HG03439 (cell line): ENCODE measurements around the gene FLRT1.
"Not testable (repeated sequence)": the region's sequence is repeated elsewhere in the genome, so short reads cannot be mapped to it uniquely, and the experiment has no call there.

Experiments used
- ATAC-seq: cut with Tn5 transposase; IDR thresholded peaks from one replicate; pipeline ENCODE4 v1.9.1; 2021; ENCODE audit warnings: mild to moderate bottlenecking, moderate library complexity; ENCODE audit not compliant: unreplicated experiment

Gene FLRT1

GRCh38 chr11:64044730-64045393 lies 9.1 kb downstream of the FLRT1 start:
- no peak for ATAC-seq

- ATAC-seq, result no peak
These were observed 10.0 kb downstream of the FLRT1 start for GRCh38 chr11:64045700-64046099.

DNA sequence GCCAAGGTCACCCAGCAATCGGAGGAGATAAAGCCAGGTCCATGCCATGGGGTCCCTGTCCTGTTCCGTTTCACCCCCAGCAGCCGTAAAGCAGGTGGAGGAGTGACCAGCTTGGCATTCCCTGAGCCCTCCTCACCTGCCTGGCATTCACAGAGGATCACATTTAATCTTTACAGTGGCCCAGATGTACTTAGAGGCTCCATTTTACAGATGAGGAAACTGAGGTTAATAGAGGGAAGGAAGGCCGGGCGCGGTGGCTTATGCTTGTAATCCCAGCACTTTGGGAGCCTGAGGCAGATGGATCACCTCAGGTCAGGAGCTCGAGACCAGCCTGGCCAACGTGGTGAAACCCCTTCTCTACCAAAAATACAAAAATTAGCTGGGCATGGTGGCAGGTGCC lies 11.6 kb downstream of the FLRT1 start:
- ATAC-seq, result not testable (repeated sequence)

- no peak for ATAC-seq
These were observed 12.5 kb downstream of the FLRT1 start for GRCh38 chr11:64048042-64048854.

DNA sequence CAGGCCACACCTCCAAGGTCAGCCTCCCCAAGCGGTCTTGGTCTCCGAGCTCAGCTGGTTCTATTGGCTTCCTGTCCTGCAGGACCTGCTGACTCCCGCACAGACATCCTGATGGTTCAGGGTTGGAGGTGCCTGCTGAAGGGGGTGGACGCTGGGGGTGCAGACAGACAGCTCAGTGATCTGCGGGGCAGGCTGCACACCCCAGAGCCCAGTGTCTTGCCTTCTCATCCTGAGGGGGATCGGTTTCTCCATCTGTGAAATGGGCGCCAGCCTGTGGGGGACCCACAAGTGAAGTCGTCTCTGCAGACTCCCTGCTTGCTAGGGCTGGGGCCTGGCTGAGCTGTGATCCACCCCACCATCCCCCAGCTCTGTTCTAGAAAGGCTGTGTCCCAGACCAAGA lies 13.8 kb downstream of the FLRT1 start:
- ATAC-seq, result no peak

GRCh38 chr11:64051297-64051696 lies 15.6 kb downstream of the FLRT1 start:
- no peak for ATAC-seq

- no peak for ATAC-seq
These were observed 16.7 kb downstream of the FLRT1 start for GRCh38 chr11:64052436-64052835.

DNA sequence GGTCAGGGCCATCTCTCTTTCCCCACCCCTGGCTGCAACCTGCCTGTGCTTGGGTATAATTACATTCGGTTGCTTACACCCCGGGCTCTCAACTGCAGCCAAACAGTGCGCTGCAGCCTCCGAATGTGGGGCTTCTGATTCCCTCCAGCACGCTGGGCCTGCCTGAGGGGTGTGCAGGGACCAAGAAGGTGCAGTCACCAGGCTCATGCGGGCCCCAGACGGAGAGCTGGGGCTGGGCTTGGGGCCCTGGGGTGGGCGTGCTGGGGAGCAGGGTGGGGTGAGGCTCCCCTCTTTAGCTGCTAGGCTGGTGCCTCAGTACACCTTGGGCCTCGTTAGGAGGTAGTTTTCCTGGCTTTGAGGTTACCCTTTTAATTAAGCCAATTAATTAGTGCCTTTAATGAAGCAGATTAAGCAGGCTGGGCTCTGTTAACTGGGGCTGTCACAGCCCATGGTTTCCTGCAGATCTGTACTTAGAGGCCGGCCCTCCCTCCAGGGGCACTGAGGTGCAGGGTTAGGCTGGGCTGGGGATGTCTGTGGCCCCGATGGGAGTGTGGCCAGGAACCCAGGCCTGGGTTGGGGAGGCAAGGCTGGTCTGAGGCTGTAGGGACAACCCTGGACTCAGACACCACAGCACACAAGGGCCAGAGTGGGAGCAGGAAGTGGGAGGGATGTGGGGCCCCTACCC lies 17.3 kb downstream of the FLRT1 start:
- no peak for ATAC-seq

- ATAC-seq, result no peak
These were observed 18.0 kb downstream of the FLRT1 start for GRCh38 chr11:64053699-64054098.

- no peak for ATAC-seq
These were observed 19.3 kb downstream of the FLRT1 start for GRCh38 chr11:64055077-64055476.

DNA sequence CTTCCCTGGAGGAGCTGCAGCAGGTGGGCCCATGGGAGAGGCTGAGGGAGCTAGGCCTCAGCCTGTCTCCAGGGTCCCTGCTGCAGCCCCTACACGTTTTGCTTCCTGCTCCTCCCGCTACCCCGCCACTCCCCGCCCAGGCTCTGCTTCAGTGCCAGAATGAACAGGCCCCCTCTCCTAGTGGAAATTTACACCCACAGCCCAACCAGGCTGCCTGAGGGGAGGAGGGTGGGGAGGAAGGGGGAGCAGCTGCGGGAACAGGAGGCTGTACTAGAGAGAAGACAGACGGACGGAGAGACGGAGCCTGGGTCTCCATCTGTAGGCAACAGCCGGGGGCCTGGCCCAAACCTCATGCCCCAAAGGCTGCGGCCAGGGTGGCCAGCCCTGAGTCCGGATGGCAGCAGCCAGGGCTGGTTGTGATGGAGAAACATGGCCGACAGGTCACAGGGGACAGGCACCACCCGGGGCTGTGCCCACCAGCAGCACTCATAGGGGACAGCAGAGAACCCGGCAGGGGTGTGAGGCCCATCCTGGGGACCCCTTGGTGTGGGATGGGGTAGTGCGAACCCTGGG lies 20.6 kb downstream of the FLRT1 start:
- no peak for ATAC-seq

DNA sequence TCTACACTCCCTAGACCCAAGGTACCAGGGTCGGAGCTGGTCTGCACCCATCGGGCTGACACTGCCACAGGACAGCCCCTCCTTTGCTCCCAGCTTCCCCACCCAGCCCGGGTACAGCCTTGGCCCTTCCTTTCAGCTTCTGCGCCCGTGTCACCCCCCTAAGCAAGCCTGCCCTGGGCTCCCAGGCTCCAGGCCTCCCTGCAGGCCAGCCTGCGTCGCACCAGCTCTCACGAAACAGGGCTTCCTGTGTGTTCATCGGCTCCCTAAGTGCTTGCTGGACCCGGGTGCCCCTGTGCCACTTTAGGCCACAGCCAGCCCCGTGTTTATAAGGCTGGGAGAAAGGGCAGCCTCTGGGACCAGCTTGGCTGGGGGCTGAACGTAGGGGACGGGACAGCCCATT lies 21.1 kb downstream of the FLRT1 start:
- ATAC-seq, result no peak

- no peak for ATAC-seq
These were observed 22.2 kb downstream of the FLRT1 start for GRCh38 chr11:64057890-64058289.

GRCh38 chr11:64058494-64058893 lies 22.8 kb downstream of the FLRT1 start:
- ATAC-seq, result no peak

GRCh38 chr11:64059339-64060140 lies 23.8 kb downstream of the FLRT1 start:
- ATAC-seq, result no peak

DNA sequence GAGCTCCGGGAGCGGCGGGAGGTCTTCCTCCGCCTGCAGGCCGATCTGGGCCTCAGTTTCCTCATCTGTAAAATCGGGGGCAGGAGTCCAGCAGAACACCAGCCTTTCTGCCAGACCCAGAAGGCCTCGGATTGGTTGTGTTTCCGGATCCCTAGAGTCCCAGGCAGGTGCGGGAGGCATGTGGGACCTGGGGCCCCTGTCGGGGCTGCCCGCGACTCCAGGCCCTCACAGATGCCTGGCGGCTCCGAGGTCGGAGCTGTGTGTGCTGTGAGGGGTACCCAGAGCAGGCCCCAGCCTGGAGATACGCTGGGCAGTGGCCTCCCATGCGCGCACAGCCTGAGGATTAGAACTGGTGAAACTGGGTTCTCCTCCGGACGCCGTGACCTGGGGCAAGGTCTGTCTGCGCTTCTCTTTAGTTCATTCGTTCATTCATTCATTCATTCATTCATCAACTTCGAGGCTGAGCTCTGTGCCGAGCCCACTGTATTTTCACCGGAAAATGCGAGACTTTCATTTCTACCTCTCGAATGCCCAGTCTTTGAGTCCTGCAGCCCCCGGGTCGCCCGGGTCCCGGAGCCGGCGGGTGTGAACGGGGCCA lies 24.6 kb downstream of the FLRT1 start:
- ATAC-seq, result no peak

DNA sequence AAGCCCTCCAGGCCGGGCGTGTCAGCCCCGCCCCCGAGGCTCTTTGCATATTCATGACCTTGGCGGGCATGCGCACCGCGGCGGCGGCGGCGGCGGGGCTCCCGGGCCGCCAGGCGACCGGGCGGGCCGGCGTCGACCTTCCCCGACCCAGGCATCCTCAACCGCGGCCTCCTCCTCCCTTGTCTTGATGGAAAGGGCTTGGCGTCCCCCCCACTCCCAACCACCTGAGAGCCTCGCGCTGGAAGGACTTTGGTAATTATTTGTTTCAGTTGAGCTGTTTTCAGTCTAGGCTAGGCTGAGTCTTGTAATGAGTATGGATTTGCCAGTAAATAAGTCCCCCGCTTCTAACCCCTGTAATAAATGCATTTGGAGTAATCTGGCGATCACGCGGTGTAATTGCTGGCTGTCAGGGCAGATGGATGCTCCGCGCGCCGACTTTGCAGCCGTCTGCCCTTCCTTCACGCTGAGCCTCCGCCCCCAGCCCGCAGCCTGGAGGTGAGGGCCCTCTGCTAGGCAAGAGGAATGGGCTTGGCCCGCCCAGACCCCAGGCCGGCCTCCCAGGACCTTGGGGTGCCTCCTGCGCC lies 25.2 kb downstream of the FLRT1 start:
- ATAC-seq, result no peak

DNA sequence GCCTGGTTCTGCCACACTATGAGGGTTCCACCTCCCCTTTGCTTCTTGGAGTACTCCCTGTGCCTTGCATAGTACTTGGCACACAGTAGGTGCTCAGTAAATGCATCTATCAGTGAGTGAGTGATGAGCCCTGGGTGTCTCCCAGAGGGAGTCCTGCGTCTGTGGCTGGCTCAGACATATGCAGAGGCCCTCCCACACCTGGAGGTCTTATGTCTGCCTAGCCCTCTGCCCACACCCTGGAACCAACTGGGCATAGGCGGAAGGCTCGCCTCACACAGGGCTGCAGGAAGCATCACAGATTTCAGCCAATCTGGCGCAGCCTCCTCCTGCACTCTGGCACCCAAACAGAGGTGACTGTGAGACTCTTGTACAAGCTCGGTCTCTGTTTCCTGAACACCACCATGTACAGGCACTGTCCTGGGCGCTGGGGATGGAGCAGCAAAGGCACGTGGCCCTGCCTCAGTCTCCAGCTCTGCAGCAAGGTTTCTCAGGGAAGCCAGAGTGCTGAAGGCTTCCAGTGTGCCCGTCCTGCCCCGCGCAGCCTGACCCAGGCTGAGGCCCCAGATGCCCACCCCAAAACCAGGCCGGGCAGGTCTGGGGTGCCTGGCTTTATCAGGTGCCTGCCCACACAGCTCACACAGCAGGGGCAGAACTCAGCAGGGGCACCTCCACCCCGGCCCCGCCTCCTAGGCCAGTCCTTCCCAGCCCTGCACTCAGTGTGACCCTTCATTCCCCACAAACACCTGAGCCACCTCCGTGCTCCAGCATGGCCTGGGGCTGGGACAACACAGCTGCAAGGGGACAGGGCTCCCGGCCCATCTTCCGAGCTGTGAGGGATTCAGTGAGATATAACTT lies 26.7 kb downstream of the FLRT1 start:
- ATAC-seq, result no peak

- no peak for ATAC-seq
These were observed 28.0 kb downstream of the FLRT1 start for GRCh38 chr11:64063777-64064176.
